ENCODE data around the gene VIPR2. TPM values are rescaled to one million over a fixed set of nuclear protein-coding genes. Genes with fewer than 3 reads are reported as not detected.

VIPR2 gene
- total RNA-seq, 2 donors from 2014 or later = 10.9 to 18.2 TPM

GRCh38 chr7:159116581-159117339, 27.9 kb downstream of the VIPR2 start:
- Histone ChIP-seq H3K9me3 (no peaks in the 10 kb centered on the region), H3K27me3 (no peaks in the 10 kb centered on the region), H3K27ac (peak overlapping the region; percentile 87 to 97 (median 90)), H3K4me3 (no peak overlapping the region), H3K4me1 (peaks cover 46% of the 10 kb centered on the region), H3K36me3 (replicated peaks in 1 of 2; ENCODE audit: insufficient read depth in 1 of 2, low read depth in 2 of 2) (no peaks in the 10 kb centered on the region)
- no peak for TF ChIP-seq POLR2A (IDR thresholded peaks at IDR 0.05)
- TF ChIP-seq CTCF (IDR thresholded peaks at IDR 0.05) = no peak
- ATAC-seq (peak; percentile 56), DNase-seq (peak; percentile 71 to 87 (median 82))
- 28 to 30% methylated on average over 15 to 16 of the region's 16 CpGs for WGBS, 2 donors
- intact Hi-C loops (cut with DNase I) = no loop called here

- peak overlapping the region; percentile 87 to 97 (median 90) for H3K27ac ChIP-seq
- intact Hi-C loops (cut with DNase I) = no loop called here
- H3K4me3 ChIP-seq = no peak overlapping the region
- H3K4me1 ChIP-seq = peaks cover 46% of the 10 kb centered on the region
- peak; percentile 88 for ATAC-seq
- DNase-seq = peak; percentile 91 to 95 (median 94)
- no peaks in the 10 kb centered on the region for H3K9me3 ChIP-seq
- 19 to 34% methylated on average over 16 to 19 of the region's 19 CpGs for WGBS, 2 donors
- no peaks in the 10 kb centered on the region for H3K27me3 ChIP-seq
- H3K36me3 ChIP-seq (replicated peaks in 1 of 2; ENCODE audit: insufficient read depth in 1 of 2, low read depth in 2 of 2) = no peaks in the 10 kb centered on the region
- peak; percentile 60 to 90 (median 80) for TF ChIP-seq POLR2A (IDR thresholded peaks at IDR 0.05)
- TF ChIP-seq CTCF (IDR thresholded peaks at IDR 0.05) = peak in 5 of 7 experiments; percentile 18 to 66 (median 55)
Measured at GRCh38 chr7:159115601-159116501, 28.8 kb downstream of the VIPR2 start.

DNA sequence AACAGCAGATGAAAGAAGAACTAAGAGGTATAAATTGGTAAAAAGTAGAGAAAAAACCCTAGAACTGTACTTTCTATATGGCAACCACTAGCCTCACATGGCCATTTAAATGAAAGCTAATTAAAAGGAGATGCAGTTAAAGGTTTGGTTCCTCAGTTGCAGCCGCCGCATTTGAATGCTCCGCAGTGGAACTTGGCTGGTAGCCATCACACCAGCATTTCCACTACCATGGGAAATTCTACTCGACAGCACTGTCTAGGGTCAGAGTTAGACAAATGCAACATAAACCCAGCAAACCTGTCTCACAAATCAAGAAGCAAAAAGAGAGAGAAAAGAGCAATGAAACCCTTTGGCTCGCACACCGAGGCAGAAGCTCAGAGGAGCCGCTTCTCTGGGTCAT, 29.7 kb downstream of the VIPR2 start:
- H3K4me1 ChIP-seq = peaks cover 49% of the 10 kb centered on the region
- H3K9me3 ChIP-seq = no peaks in the 10 kb centered on the region
- H3K4me3 ChIP-seq = no peak overlapping the region
- no peaks in the 10 kb centered on the region for H3K27me3 ChIP-seq
- H3K36me3 ChIP-seq (replicated peaks in 1 of 2; ENCODE audit: insufficient read depth in 1 of 2, low read depth in 2 of 2) = no peaks in the 10 kb centered on the region
- peak overlapping the region; percentile 87 to 97 (median 90) for H3K27ac ChIP-seq
- WGBS, 2 donors = 16 to 20% methylated on average over 7 of the region's 7 CpGs
- TF ChIP-seq POLR2A (IDR thresholded peaks at IDR 0.05) (no peak), CTCF (IDR thresholded peaks at IDR 0.05) (peak in 2 of 7 experiments; percentile 1 to 9)
- ATAC-seq = no peak
- intact Hi-C loops (cut with DNase I) = no loop called here
- peak; percentile 56 to 73 (median 66) for DNase-seq

- intact Hi-C loops (cut with DNase I) = no loop called here
- 25 to 32% methylated on average over 7 of the region's 7 CpGs for WGBS, 2 donors
- H3K27ac ChIP-seq = peak overlapping the region; percentile 87 to 97 (median 90)
- ATAC-seq (no peak), DNase-seq (peak in 1 of 4 donors; percentile 28)
- peaks cover 58% of the 10 kb centered on the region for H3K4me1 ChIP-seq
- TF ChIP-seq POLR2A (IDR thresholded peaks at IDR 0.05) = peak in 1 of 3 donors; percentile 24
- TF ChIP-seq CTCF (IDR thresholded peaks at IDR 0.05) = no peak
- H3K36me3 ChIP-seq (replicated peaks in 1 of 2; ENCODE audit: insufficient read depth in 1 of 2, low read depth in 2 of 2) = no peaks in the 10 kb centered on the region
- no peaks in the 10 kb centered on the region for H3K27me3 ChIP-seq
- no peak overlapping the region for H3K4me3 ChIP-seq
- no peaks in the 10 kb centered on the region for H3K9me3 ChIP-seq
Measured at GRCh38 chr7:159114096-159114495, 30.6 kb downstream of the VIPR2 start.
